Activated CD8-positive, alpha-beta memory T cell treated with anti-CD3 and anti-CD28 coated beads, Interleukin-2, amount 50 U/mL, for 24 hours (primary cell): Measurements from ENCODE around the gene RGS4.
"Not testable (repeated sequence)": the region's sequence is repeated elsewhere in the genome, so short reads cannot be mapped to it uniquely, and the experiment has no call there.

Experiments
- DNase-seq: peaks from one replicate; pipeline ENCODE4 v3.0.0-alpha.2; 2020; ENCODE audit errors: extremely low read depth

Gene RGS4

DNA sequence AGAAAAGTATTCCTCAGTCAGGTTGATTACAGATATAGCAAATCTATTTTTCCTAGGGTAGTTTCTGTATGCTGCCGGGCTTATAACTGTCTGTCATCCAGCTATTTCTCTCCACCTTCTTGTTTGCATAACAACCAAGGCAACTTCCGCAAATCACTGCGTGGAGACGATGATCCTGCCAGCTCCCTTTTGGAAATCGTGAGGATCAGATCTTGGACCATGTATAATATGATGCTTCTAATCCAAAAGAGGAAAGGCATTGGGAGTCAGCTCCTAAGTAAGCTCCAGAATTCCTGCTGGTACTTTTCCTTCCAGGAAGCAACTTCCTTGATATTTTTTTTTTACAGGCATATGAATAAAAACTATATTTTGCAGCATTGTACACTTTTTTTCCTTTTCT, 445 bp upstream of the RGS4 start:
- DNase-seq, result no peak

DNA sequence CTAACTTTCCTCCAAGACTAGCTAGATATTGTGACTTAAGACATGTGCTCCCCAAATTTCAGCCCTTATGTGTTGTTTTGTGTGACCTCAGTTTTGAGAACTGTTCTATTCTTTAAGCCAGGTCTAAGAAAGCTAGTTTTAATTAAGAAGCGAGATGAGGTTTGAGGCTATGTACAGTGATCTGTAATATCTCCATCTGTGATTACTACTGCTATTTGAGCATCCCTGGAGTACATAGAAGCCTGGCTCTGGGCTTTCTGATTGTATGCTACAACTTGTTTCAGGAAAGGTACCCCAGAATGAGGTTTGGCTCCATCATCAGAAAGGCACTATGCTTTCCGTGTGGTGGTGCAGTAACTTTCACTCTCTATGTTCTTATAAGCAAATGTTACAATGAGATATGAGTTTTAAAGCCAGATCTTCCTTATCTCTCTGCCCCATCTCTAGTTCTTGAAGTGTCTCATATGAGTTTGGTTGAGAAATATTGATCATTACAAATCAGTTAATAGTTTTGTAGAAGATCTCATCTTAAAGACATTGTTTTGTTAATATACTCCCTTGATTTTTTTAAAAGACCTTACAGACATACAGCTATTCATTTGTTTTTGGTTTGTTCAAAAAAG, 605 bp downstream of the RGS4 start:
- DNase-seq, result no peak

DNA sequence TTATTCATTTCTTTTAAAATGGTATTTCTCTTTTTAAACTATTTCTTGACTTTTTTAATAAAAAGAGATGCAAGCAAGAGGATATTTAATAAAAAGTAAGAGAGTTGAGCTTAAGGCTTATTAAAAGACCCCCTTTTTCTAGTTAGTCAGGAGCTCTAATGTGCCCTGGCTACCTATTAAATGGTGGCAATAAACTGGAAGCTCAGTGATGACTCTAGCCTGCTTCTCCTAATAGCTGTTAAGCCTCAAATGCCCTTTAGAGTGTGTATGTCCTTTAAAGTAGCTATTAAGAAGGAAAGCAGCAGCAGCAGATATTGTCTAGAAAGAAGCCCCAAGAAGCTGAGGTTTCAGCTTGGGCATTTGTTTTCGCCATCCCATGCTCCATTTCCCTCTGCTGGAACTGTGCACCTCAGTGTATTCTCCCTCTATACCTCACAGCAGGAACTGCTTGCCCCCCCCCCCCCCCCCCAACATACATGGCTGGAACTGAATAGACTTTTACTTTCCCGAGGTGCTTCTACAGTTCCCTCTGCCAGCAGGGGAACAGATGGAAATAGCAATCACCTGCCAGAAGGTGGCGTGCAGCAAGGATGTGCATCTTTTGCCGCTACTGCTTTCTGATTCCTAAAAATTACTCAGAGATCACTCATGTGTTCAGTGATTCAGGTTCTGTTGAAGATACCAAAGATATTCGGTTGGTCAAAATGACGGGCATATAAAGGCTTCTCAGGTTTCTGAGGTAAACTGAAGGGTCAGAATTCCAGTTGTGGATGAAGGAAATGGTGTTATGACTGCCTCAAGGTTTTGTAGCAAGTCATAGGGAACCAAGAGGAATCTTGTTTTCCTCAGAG, 2.5 kb downstream of the RGS4 start:
- DNase-seq, result peak; percentile 8

DNA sequence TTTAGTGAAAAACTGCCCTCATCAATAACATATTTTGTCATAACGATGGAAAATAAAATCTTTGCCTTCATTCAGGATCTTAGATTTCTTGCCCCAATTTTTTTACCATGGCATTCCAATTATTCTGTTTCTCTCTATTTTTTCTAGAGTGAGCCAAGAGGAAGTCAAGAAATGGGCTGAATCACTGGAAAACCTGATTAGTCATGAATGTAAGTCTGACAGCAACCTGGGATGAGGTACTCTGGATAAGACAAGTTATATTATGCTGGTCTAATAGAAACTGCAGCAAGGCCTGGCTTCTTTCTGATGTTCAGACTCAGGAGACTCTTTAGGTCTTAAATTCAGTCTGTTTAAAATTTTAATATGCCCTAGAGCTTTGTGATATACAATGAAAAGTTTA, 3.5 kb downstream of the RGS4 start:
- DNase-seq, result no peak

DNA sequence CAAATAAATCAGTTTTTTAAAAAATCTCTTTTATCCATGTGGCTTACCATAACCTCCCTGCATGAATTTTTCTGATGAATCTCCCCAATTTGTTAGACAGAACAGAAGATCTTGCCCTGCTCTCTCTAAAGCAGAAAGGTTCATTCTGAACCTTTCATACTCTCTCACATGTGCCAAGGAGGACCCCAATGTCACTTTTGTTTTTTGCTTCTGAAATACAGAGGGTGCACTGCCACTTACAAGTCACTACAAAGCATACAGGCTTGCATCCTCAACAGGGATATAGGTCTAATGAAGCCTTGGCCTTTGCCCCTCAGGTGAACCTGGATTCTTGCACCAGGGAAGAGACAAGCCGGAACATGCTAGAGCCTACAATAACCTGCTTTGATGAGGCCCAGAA, 4.8 kb downstream of the RGS4 start:
- no peak for DNase-seq

DNA sequence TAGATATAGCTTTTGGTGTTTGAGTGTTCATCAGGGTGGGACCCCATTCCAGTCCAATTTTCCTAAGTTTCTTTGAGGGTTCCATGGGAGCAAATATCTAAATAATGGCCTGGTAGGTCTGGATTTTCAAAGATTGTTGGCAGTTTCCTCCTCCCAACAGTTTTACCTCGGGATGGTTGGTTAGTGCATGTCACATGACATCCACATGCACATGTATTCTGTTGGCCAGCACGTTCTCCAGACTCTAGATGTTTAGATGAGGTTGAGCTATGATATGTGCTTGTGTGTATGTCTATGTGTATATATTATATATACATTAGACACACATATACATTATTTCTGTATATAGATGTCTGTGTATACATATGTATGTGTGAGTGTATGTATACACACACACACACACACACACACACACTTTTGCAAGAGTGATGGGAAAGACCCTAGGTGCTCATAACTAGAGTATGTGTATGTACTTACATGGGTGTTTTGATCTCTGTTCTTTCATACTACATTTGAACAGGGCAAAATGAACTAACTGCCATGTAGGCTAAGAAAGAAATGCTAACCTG, 5.6 kb downstream of the RGS4 start:
- no peak for DNase-seq

DNA sequence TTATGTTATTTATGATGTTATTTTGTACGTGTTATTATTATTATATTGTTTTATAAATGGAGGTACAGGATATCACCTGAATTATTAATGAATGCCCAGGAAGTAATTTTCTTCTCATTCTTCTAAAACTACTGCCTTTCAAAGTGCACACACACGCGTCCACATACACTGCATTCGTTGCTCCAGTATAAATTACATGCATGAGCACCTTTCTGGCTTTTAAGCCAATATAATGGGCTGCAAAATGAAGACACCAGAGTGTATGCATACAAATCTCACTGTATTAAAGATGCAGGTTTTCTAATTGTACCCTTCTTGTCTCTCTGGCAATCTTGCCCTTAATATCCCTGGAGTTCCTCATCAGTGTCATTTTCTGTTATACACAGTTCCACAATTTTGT, 6.9 kb downstream of the RGS4 start:
- DNase-seq, result no peak

DNA sequence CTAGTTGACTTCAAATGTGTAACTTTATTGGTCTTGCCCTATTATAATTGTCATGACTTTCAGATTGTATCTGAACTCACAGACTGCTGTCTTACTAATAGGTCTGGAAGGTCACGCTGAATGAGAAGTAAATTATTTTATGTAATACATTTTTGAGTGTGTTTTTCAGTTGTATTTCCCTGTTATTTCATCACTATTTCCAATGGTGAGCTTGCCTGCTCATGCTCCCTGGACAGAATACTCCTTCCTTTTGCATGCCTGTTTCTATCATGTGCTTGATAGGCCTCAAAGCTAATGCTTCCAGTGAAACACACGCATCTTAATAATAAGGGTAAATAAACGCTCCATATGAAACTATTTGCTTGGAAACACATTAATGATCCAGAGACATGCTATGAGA, 7.3 kb downstream of the RGS4 start:
- DNase-seq, result no peak

DNA sequence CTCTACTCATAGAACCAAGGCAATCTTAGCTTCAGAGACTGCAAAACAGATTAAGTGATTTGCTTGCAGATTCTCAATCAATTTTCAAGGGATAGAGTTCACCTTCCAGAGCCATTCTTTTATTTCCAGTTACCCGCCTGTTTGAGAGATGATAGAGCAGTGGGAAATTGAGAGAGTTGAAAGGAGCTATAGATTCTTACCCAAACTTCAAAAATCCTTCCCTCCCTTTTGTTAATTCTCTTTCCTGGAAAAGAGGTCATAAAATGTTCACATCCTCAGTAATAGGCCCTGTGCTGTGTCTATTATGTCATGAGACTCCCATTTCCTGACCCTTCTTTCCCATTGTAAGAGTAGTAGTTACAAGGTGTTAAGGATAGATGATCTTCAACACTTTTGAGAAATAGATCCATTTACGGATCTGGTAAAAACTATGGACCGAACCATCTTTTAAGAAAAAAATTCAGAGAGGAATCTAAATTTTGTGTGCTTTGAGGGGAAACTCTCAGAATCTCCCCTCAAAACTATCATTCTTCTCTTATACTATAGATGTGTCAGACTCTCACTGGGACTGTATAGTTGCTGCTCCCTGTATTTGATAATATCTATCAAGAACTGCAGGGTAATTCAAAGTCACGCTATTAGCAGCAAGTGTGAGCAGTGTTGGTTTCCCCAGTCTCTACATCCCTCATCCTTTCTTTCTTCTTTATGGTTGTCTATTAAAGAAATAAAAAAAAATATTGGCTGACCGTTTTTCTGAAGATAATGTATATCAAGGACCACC, 8.0 kb downstream of the RGS4 start:
- DNase-seq, result no peak

DNA sequence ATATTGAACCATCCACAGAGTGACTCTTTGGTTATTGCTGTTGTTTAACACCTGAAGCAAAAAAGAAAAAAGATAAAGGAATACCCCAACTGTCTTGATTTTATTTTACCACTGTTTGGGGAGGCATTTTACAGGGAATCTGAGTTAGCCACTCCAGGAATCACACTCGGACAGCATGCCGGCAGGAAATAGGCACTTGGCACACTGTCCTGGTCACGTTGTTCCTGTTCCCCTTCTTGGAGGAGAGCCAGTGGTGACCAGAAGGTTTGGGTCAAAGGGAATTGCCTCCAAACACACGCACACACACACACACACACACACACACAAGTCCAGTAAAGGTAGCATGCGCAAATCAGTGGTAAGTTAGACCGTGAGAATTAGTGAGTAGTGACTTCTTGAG, 13.8 kb downstream of the RGS4 start:
- DNase-seq, result no peak

DNA sequence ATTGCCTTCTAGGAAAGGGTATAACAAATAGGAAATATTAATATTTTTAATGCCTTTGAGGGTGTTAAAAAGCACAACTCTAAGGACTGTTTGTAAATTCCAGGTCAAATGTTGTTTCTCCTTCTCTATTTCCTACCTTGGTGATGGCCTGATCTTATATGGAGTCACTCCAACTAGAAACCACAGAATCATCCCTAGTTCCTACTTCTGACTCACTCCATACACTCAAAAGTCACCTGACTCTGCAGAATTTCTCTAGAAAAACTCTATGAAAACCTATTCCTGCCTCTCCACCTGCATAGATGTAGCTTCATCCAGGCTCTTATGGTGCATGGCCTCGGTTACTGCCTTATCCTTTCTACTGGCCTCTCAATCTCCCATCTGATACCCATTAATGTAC, 14.5 kb downstream of the RGS4 start:
- no peak for DNase-seq

DNA sequence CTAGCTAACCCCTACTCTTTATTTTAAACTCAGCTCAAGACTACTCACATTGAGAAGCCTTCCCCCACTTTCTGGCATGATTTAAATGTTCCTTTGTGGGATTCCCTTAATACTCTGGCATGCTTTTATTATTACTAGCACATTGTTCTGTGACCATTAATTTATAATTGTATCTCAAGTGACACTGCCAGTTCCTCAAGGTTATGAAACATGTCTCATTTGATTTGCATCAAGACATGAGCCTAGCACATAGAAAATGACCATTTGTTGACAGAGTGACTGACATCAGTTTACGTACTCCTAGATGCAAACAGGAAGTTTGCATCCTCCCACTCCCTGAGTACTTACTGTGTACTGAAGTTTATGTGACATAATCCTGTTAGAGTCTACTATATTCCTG, 15.2 kb downstream of the RGS4 start:
- no peak for DNase-seq

DNA sequence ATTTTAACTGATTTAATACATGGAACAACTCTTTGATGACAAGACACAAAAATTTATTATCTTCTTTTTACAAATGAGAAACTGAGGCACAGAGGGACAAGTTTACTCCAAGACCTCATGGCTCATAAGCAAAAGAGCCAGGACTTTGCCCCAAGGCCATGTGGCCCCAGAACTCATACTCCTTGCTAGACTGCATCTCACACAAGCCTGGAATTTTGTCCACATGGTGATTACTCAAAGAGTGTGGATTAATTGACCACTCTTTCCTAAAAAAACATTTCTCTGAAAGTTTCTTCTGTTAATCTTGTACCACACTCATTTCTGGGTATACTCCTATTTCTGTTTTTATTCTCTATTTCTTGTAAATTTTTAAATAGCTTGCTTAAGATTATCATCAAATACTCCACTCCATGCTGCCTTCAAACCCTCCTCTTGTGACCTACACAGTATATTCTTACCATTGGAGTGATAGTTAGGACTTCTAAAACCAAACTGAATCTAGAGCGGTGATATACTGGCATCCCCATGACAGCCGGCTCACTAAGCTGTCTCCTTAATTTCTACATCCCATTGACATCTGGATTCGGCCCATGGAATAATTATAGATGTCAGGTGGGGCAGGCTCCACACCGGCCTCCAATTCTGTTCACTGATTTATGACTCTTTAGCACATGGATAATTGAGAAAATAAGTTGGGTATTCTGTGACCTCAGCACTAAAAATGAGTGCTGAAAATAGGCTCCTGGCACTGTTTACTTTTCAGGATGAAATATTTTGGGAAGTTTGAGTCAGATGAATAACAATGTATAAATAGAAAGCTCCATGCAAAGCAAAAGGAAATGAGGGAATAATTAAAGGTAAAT, 16.1 kb downstream of the RGS4 start:
- DNase-seq, result no peak

DNA sequence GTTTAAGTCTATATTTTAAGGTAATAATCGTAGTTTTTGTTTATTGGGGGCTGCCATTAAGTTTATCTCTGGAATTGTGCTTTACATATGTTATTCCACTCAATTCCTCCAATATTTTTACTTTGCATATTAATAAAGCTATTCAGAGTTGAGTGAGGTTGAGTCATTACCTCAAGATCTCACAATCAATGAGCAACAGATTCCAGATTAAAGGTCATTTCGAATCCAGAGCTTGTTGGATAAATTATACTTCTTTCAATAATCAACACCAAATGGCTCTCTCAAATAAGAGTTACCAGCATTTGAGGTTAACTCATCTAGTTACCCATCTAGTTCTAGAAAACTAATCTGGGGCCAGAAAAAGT, 16.7 kb downstream of the RGS4 start:
- no peak for DNase-seq

DNA sequence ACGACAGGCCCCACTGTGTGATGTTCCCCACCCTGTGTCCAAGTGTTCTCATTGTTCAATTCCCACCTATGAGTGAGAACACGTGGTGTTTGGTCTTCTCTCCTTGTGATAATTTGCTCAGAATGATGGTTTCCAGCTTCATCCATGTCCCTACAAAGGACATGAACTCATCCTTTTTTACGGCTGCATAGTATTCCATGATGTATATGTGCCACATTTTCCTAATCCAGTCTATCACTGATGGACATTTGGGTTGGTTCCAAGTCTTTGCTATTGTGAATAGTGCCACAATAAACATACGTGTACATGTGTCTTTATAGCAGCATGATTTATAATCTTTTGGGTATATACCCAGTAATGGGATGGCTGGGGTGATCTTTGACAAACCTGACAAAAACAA, 20.0 kb downstream of the RGS4 start:
- DNase-seq, result not testable (repeated sequence)

DNA sequence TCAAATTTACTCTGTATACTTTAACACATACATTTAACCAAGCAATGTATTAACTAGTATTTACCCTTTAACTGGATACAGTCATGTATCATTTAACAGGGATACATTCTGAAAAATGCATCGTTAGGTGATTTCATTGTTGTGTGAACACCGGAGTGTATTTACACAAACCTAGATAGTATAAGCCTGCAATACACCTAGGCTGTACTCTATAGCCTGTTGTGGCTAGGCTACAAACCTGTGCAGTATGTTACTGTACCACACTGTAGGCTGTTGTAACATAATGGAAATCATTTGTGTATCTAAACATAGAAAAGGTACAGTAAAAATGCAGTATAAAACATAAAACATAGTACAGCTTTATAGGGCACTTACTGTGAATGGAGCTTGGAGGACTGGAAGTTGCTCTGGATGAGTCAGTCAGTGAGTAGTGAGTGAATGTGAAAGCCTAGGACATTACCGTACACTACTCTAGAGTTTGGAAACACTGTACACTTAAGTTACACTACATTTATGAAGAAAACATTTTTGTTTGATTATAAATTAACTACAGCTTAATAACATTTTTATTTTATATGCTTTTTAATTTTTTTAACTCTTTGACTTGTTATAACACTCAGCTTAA, 21.3 kb downstream of the RGS4 start:
- DNase-seq, result no peak

DNA sequence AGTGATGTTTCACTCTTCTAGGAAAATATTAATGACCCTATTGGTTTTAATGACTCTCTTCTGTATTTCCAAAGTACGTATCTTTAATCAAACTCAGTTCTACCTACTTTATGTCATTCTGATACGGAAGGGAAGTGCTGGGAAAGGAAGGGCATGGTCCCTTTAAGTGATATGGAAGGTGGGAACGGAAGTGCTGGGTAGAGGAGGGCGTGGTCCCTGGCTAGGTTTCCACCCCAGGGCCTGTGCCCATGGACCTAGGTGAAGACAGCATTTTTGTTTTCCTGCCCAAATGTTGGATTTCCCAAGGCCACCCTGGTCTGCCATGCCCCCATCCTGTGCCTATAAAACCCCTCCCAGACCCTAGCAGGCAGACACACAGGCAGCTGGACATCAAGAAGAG, 24.0 kb downstream of the RGS4 start:
- DNase-seq, result no peak

DNA sequence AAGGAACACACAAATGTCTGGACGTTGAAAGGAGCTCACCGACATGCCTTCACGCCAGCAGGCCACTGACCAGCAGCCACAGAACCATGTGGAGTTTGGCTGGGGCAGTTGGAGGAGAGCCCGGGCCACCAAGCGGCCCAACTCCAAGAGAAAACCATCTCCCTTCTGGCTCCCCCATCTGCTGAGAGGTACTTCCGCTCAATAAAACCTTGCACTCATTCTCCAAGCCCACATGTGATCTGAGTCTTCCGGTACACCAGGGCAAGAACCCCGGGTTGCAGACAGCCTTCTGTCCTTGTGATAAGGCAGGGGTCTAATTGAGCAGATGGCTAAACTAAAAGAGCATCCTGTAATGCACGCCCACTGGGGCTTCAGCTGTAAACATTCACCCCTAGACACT, 24.4 kb downstream of the RGS4 start:
- DNase-seq, result no peak

DNA sequence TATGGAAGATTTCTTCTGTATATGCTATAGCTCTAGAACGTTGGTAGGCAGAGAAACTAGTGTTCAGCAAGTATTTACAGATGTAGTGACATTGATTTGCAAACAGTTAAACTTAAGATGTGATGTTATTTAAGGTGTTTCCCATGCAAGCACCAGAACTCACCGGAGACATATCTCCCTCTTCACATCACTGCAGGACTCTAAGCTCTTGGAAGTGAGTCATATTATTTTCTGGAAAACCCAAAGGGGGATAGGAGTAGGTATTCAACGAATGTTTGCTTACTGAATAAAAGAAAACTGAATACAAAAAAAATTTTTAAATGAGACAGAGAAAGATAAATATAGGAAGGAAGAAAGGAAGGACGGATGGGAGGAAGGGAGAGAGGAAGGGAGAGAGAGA, 25.0 kb downstream of the RGS4 start:
- no peak for DNase-seq

DNA sequence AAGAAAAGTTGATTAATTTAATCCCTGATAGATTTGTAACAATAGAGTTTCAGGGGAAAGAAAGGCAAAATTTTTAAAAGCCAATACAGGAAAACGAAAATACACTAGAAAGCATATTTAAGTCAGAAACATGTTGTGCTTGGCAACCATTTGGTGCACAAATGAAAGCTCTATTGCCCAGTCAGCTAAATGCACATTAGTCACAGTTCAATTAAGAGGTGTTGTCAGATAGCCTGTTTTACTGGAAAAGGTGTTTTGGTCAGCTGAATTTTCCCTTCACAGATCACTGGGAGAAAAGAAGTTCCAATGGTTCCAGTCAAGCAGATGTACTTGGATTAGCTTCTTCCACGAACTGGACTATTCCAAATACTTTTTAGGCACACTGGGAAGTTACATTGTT, 25.4 kb downstream of the RGS4 start:
- no peak for DNase-seq

DNA sequence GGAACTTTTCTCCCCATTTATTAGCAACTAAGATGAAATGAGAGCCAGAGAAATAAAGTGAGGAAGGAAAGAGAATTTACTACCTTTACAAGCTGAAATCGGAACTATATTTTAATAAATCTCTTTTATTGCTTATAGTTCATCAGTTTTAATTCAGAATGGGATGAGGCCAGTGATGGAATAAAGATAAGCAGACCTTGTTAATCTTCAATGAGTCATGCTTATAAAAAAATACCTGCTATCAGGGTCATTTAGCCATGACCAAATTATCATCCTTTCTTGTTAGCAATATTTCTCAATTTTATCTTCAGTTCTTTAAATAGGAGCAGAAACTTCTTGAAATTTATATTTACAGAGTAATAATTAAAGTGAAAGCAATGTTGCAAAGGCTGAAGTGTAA, 26.1 kb downstream of the RGS4 start:
- no peak for DNase-seq
